GM18907 (cell line): ENCODE results near the gene OR52N5.
A peak's percentile ranks its signal among the peaks of the same experiment; 100 is the strongest.

Experiments used
- ATAC-seq: cut with Tn5 transposase; IDR thresholded peaks from one replicate; pipeline ENCODE4 v1.9.1; 2021; ENCODE audit warnings: mild to moderate bottlenecking, moderate library complexity; ENCODE audit not compliant: unreplicated experiment

Gene OR52N5

GRCh38 chr11:5783255-5783654 is at the start of gene OR52N5:
Gene OR52N5 (minus strand): TSS chr11:5783355. CDS start chr11:5778634, 4,721 bp downstream.
- no peak for ATAC-seq

GRCh38 chr11:5831196-5831829 is 48.2 kb upstream of the OR52N5 start:
- ATAC-seq = no peak

GRCh38 chr11:5818245-5818886 is 35.2 kb upstream of the OR52N5 start:
- ATAC-seq = peak; percentile 56

- peak; percentile 40 for ATAC-seq
Observed at GRCh38 chr11:5815534-5815933, 32.4 kb upstream of the OR52N5 start.

GRCh38 chr11:5809905-5810795 is 27.0 kb upstream of the OR52N5 start:
- ATAC-seq = no peak

- peak; percentile 36 for ATAC-seq
Observed at GRCh38 chr11:5809122-5809519, 26.0 kb upstream of the OR52N5 start.

GRCh38 chr11:5808500-5809121 is 25.5 kb upstream of the OR52N5 start, which contains the start of gene OR52N2:
Gene OR52N2 (plus strand): TSS chr11:5808924. CDS start chr11:5820336, 11,412 bp downstream.
- peak; percentile 93 for ATAC-seq

GRCh38 chr11:5807580-5807979 is 24.4 kb upstream of the OR52N5 start:
- no peak for ATAC-seq

GRCh38 chr11:5803982-5804381 is 20.8 kb upstream of the OR52N5 start:
- ATAC-seq = no peak

- ATAC-seq = no peak
Observed at GRCh38 chr11:5796541-5796940, 13.4 kb upstream of the OR52N5 start.

GRCh38 chr11:5791165-5791564 is 8.0 kb upstream of the OR52N5 start, which contains the start of gene OR52N1:
Gene OR52N1 (minus strand): TSS chr11:5791265. CDS start chr11:5788816, 2,449 bp downstream.
- no peak for ATAC-seq

- no peak for ATAC-seq
Observed at GRCh38 chr11:5767056-5767455, 16.1 kb downstream of the OR52N5 start.

- ATAC-seq = no peak
Observed at GRCh38 chr11:5753943-5754342, 29.2 kb downstream of the OR52N5 start, which contains the start of gene OR52N4. Gene OR52N4 (plus strand): TSS chr11:5754243. CDS start chr11:5754741, 498 bp downstream.

- ATAC-seq = no peak
Observed at GRCh38 chr11:5749836-5750235, 33.3 kb downstream of the OR52N5 start.

- no peak for ATAC-seq
Observed at GRCh38 chr11:5746614-5747013, 36.5 kb downstream of the OR52N5 start.

- no peak for ATAC-seq
Observed at GRCh38 chr11:5738431-5738830, 44.7 kb downstream of the OR52N5 start.

GRCh38 chr11:5737670-5738392 is 45.3 kb downstream of the OR52N5 start:
- no peak for ATAC-seq

GRCh38 chr11:5737091-5737490 is 46.1 kb downstream of the OR52N5 start:
- ATAC-seq = no peak

GRCh38 chr11:5736396-5736795 is 46.8 kb downstream of the OR52N5 start, which contains the start of gene OR56B1:
Gene OR56B1 (plus strand): TSS chr11:5736448. CDS start chr11:5736517, 69 bp downstream.
- no peak for ATAC-seq

- no peak for ATAC-seq
Observed at GRCh38 chr11:5727691-5728090, 55.5 kb downstream of the OR52N5 start.
